Neuronal stem cell (in vitro differentiated cells): Measurements from ENCODE around the gene GALR1.

Experiments used
- DNase-seq: peaks from one replicate; pipeline ENCODE4 v3.0.0-alpha.2; 2013; ENCODE audit warnings: low spot score
- H2AFZ ChIP-seq: one replicate; pipeline ENCODE4 v1.6.1; 2013; ENCODE audit warnings: mild to moderate bottlenecking, low read length, inconsistent platforms
- H2AK5ac ChIP-seq: 2 replicates; pipeline ENCODE4 v1.6.1; 2013; ENCODE audit warnings: low read depth, mild to moderate bottlenecking, inconsistent platforms, low read length, moderate library complexity, mixed read lengths
- H2BK120ac ChIP-seq: 2 replicates; pipeline ENCODE4 v1.6.1; 2013; ENCODE audit warnings: low read depth, mild to moderate bottlenecking, inconsistent platforms, low read length, moderate library complexity, mixed read lengths
- H2BK12ac ChIP-seq: one replicate; pipeline ENCODE4 v1.6.1; 2013; ENCODE audit warnings: low read length, inconsistent platforms
- H2BK15ac ChIP-seq: 2 replicates; pipeline ENCODE4 v1.6.1; 2013; ENCODE audit warnings: mild to moderate bottlenecking, low read length, inconsistent platforms, mixed read lengths
- H2BK5ac ChIP-seq: one replicate; pipeline ENCODE4 v1.6.1; 2013; ENCODE audit warnings: inconsistent platforms, mild to moderate bottlenecking, low read length, moderate library complexity
- H3K14ac ChIP-seq: one replicate; pipeline ENCODE4 v1.6.1; 2013; ENCODE audit warnings: low read length, inconsistent platforms
- H3K18ac ChIP-seq: 2 replicates; pipeline ENCODE4 v1.6.1; 2013; ENCODE audit warnings: low read length, inconsistent platforms
- H3K23ac ChIP-seq: 2 replicates; pipeline ENCODE4 v1.6.1; 2013; ENCODE audit warnings: low read depth, mild to moderate bottlenecking, mixed read lengths, low read length, inconsistent platforms; ENCODE audit not compliant: poor library complexity
- H3K27ac ChIP-seq: replicated peaks from 3 replicates; pipeline ENCODE4 v1.5.1; 2013; ENCODE audit warnings: low read length, inconsistent platforms
- H3K27me3 ChIP-seq, 3 experiments: 2 replicates each; pipeline ENCODE4 v1.6.1; 2013; ENCODE audit warnings: low read length in 3 of 3, mild to moderate bottlenecking in 2 of 3, inconsistent platforms in 1 of 3, low read depth in 1 of 3, mixed read lengths in 1 of 3, moderate library complexity in 1 of 3; ENCODE audit not compliant: control insufficient read depth in 3 of 3, insufficient read depth in 3 of 3
- H3K36me3 ChIP-seq, 2 donors: replicated peaks in 1 of 2; 2 replicates each; pipeline ENCODE4 v1.6.1; 2013; ENCODE audit warnings: low read length in 2 of 2; ENCODE audit not compliant: control insufficient read depth in 2 of 2, insufficient read depth in 2 of 2
- H3K4ac ChIP-seq: 2 replicates; pipeline ENCODE4 v1.6.1; 2013; ENCODE audit warnings: inconsistent platforms, mild to moderate bottlenecking, low read length, moderate library complexity
- H3K4me1 ChIP-seq, 2 donors: 1 replicate in 1 of 2; 2 replicates in 1 of 2; pipeline ENCODE4 v1.6.1; 2013; ENCODE audit warnings: low read length in 2 of 2, low read depth in 1 of 2; ENCODE audit not compliant: control insufficient read depth in 2 of 2, insufficient read depth in 1 of 2
- H3K4me2 ChIP-seq: one replicate; pipeline ENCODE4 v1.6.1; 2013; ENCODE audit warnings: mild to moderate bottlenecking, low read length, inconsistent platforms; ENCODE audit not compliant: insufficient read depth, poor library complexity, severe bottlenecking
- H3K4me3 ChIP-seq, 2 donors: 2 replicates each; pipeline ENCODE4 v1.5.1; 2013; ENCODE audit warnings: low read length in 2 of 2, mild to moderate bottlenecking in 2 of 2, inconsistent platforms in 1 of 2, moderate library complexity in 1 of 2
- H3K79me1 ChIP-seq: one replicate; pipeline ENCODE4 v1.6.1; 2013; ENCODE audit warnings: low read depth, mild to moderate bottlenecking, inconsistent platforms, low read length, moderate library complexity
- H3K9ac ChIP-seq: one replicate; pipeline ENCODE4 v1.6.1; 2013; ENCODE audit warnings: mild to moderate bottlenecking, low read depth, low read length, inconsistent platforms; ENCODE audit not compliant: poor library complexity
- H3K9me3 ChIP-seq, 2 donors: replicated peaks in 1 of 2; 2 replicates each; pipeline versions ENCODE3 to v1.6.1; 2013; ENCODE audit warnings: low read length in 2 of 2, mild to moderate bottlenecking in 2 of 2, inconsistent platforms in 1 of 2, low read depth in 1 of 2, mixed read lengths in 1 of 2, moderate library complexity in 1 of 2; ENCODE audit not compliant: control insufficient read depth in 2 of 2, insufficient read depth in 1 of 2
- H4K8ac ChIP-seq: one replicate; pipeline ENCODE4 v1.6.1; 2013; ENCODE audit warnings: low read depth, mild to moderate bottlenecking, inconsistent platforms, low read length, moderate library complexity
- H4K91ac ChIP-seq: one replicate; pipeline ENCODE4 v1.6.1; 2013; ENCODE audit warnings: low read length, low read depth, mild to moderate bottlenecking, inconsistent platforms; ENCODE audit not compliant: poor library complexity
- WGBS, 2 donors: extraction: QIAGEN DNeasy Blood & Tissue Kit; methylation state at CpG; one replicate each; pipeline ENCODE4 v1.1.7; 2013; ENCODE audit warnings: missing lambda C conversion rate in 2 of 2, mixed read lengths in 1 of 2; ENCODE audit not compliant: insufficient read length in 2 of 2, insufficient replicate concordance in 1 of 2; ENCODE audit errors: extremely low coverage in 2 of 2; 5-methylcytosine and 5-hydroxymethylcytosine counted together

Gene GALR1

DNA sequence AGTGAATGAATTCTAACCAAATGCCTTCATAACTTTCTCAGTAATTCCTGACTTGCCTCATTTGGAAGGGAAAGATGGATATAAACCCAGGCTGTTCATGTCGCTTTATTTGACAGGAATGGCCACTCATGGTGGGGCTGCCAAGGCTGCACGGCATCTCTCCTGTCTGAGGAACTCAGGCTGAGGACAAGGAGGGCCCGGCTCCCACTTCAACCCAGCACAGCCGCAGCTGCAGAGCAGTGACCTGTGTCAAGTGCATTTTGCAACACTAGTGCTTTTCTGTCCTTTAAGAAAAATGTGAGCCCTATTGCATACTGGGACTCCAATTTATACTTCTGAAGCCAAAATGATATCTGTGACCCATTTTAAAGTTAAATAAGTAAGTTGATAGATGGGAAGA lies 45.8 kb upstream of the GALR1 start:
- Histone ChIP-seq H3K4me3 (no peak overlapping the region), H3K36me3 (no peaks in the 10 kb centered on the region), H3K4me2 (no peak overlapping the region), H2AFZ (no peak overlapping the region), H3K4me1 (no peaks in the 10 kb centered on the region), H2BK5ac (no peak overlapping the region), H2BK120ac (no peak overlapping the region), H3K18ac (no peak overlapping the region), H4K8ac (no peak overlapping the region), H3K14ac (no peak overlapping the region), H3K23ac (no peak overlapping the region), H2BK15ac (no peak overlapping the region), H3K79me1 (no peaks in the 10 kb centered on the region), H3K4ac (no peak overlapping the region), H2BK12ac (no peak overlapping the region), H3K9ac (no peak overlapping the region), H3K9me3 (no peaks in the 10 kb centered on the region), H4K91ac (no peak overlapping the region), H3K27me3 (no peaks in the 10 kb centered on the region), H2AK5ac (no peak overlapping the region), H3K27ac (no peak overlapping the region)
- no CpG with 5 or more reads among the region's 4 CpGs for WGBS, 2 donors
- no peak for DNase-seq

DNA sequence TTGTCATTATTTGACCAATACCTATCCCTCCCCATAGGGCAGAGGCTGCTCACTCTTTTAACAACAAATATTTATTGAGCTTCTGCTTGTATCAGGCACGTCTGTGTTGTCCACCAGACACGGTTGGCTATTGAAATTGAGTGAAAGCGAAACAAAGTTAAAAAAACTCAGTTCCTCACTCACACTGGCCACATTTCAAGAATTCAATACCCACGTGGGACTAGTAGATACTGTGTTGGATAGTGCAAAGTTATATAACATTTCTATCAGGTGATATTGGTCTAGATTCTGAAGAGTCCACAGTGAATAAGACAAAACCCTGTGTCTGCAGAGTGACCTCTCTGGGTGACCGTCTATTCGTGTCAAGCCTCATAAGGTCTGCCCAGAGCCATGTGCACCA lies 43.9 kb upstream of the GALR1 start:
- Histone ChIP-seq H3K36me3 (no peaks in the 10 kb centered on the region), H3K27ac (no peak overlapping the region), H3K14ac (no peak overlapping the region), H3K9me3 (no peaks in the 10 kb centered on the region), H3K27me3 (no peaks in the 10 kb centered on the region), H2BK5ac (no peak overlapping the region), H2BK15ac (no peak overlapping the region), H3K4me3 (no peak overlapping the region), H4K8ac (no peak overlapping the region), H3K79me1 (no peaks in the 10 kb centered on the region), H2AFZ (no peak overlapping the region), H2BK12ac (no peak overlapping the region), H3K18ac (no peak overlapping the region), H4K91ac (no peak overlapping the region), H3K4me2 (no peak overlapping the region), H3K4me1 (peaks cover 0 to 2% of the 10 kb centered on the region in 2 donors), H2BK120ac (no peak overlapping the region), H3K4ac (no peak overlapping the region), H3K9ac (no peak overlapping the region), H2AK5ac (no peak overlapping the region), H3K23ac (no peak overlapping the region)
- WGBS, 2 donors = no CpG with 5 or more reads among the region's 6 CpGs
- no peak for DNase-seq

DNA sequence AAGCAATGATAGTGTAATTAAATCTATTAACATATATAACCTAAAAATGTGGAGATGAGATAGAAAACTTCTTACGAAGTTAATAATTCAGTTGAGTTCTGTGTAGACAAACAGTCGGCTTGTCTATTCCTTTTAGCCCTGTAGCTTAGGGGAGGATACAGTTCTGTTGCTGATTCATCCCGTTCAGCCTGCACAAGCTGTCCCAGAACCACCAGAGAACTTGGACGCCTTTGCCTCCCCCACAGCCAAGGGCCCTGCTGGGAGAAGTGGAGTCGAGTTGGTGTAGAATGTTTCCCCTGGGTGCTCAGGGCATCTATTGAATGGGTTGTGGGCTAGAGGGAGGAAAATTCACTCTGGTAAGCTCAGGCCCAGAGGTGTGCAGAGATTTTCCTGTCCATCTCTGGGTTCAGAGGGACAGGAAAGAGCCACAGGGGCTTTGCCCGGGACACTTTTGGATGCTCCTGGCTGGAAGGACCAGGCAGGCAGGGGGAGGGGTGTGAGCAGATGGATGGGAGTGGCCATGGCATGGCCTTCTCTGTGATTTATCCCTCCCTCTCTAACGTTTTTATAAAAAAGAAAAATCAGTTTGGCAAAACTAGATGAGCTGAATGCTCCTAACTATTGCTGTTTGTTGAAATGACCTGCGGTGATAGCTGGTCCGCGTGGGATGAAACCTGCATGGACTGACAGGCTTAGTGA lies 42.8 kb upstream of the GALR1 start:
- peaks cover 0 to 2% of the 10 kb centered on the region in 2 donors for H3K4me1 ChIP-seq

DNA sequence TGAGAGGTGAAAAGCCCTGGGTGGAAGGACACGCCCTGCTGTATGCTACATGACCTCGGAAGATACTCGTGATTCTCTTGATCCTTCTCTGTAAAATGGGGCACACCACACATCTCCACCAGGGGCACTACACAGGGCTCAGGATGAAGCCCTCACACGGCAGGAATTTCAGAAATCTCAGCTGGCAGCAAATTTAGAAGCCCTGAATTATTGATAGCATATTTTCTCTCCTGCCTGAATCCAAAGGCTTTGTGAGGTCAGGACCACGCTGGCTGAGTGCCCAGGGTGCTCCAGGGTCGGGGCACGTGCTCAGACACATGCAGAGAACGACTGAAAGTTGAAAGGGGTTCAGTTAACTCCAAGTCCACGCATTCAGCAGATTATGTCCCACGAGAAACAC lies 42.1 kb upstream of the GALR1 start:
- H3K14ac ChIP-seq = no peak overlapping the region
- no peak overlapping the region for H3K23ac ChIP-seq
- no peak overlapping the region for H3K18ac ChIP-seq
- no peak overlapping the region for H3K4me2 ChIP-seq
- no peaks in the 10 kb centered on the region for H3K36me3 ChIP-seq
- H4K8ac ChIP-seq = no peak overlapping the region
- no peak overlapping the region for H2AK5ac ChIP-seq
- no peak overlapping the region for H3K27ac ChIP-seq
- no peak overlapping the region for H2AFZ ChIP-seq
- no peak overlapping the region for H2BK5ac ChIP-seq
- H2BK15ac ChIP-seq = no peak overlapping the region
- H3K9me3 ChIP-seq = no peaks in the 10 kb centered on the region
- no peak overlapping the region for H3K9ac ChIP-seq
- no peak overlapping the region for H2BK12ac ChIP-seq
- WGBS, 2 donors = no CpG with 5 or more reads among the region's 10 CpGs
- peaks cover 0 to 2% of the 10 kb centered on the region in 2 donors for H3K4me1 ChIP-seq
- H3K4me3 ChIP-seq = no peak overlapping the region
- no peaks in the 10 kb centered on the region for H3K79me1 ChIP-seq
- no peak overlapping the region for H4K91ac ChIP-seq
- no peaks in the 10 kb centered on the region for H3K27me3 ChIP-seq
- H3K4ac ChIP-seq = no peak overlapping the region
- no peak overlapping the region for H2BK120ac ChIP-seq
- DNase-seq = no peak

More for the DNA sequence above, 42.8 kb upstream of the GALR1 start:
- peak overlapping the region; percentile 19 for H3K4ac ChIP-seq
- no peak overlapping the region for H3K4me3 ChIP-seq
- no peak overlapping the region for H3K9ac ChIP-seq
- H2BK5ac ChIP-seq = no peak overlapping the region
- H2BK15ac ChIP-seq = no peak overlapping the region
- no peak overlapping the region for H3K18ac ChIP-seq
- H3K4me2 ChIP-seq = no peak overlapping the region
- no peak overlapping the region for H3K23ac ChIP-seq
- H3K14ac ChIP-seq = no peak overlapping the region
- no peak overlapping the region for H2BK120ac ChIP-seq
- DNase-seq = no peak
- no peaks in the 10 kb centered on the region for H3K79me1 ChIP-seq
- H2AFZ ChIP-seq = no peak overlapping the region
- H2AK5ac ChIP-seq = no peak overlapping the region
- no peak overlapping the region for H4K8ac ChIP-seq
- no peaks in the 10 kb centered on the region for H3K36me3 ChIP-seq
- no peak overlapping the region for H2BK12ac ChIP-seq
- no peak overlapping the region for H3K27ac ChIP-seq
- no CpG with 5 or more reads among the region's 10 CpGs for WGBS, 2 donors
- no peak overlapping the region for H4K91ac ChIP-seq
- H3K9me3 ChIP-seq = no peaks in the 10 kb centered on the region
- no peaks in the 10 kb centered on the region for H3K27me3 ChIP-seq
